ENCODE measurements around the gene CARD6.
A peak's percentile ranks its signal among the peaks of the same experiment; 100 is the strongest.

CARD6 gene

DNA sequence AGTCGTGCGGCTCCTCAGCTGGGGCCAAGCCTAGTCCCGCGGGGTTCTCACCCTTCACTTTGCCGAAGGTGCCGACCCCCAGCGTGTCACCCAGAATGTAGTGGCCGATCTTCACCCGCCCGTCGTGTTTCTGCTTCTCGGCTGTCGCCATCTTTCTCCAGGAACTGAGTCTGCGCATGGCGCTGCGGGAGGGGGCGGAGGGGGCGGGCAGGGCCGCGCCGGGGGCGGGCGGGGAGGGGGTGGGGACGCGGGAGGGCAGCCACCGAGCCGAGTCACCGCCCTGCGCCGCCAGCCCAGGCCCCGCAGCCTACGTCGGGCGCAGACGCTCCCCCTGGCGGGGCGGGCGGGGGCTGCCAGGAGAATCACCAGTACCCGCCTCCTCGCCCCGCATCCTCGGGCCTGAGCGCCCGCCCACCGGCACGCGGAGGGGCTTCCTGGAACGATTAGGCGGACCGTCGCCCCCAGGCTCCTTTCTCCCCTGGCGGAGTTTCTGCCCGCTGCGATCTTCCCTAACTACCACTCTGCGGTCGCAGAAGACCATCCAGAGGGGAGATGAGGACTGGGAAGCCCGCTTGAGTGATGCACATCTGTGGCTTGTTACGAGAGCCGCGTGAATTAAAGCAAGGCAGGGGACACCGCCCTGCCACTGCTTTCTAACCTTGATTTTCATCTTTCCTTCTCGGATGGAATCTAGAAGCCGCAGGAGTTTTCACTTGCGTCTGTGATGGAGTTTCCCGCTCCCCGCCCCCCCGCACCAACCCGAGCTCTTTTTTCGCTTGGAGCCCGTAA is 43.0 kb upstream of the CARD6 start, which contains the start of gene PRKAA1:
PRKAA1 (minus strand) TSS at position 363 of the 789 bp plus-strand sequence; CDS start at position 178, 185 bp downstream.
- ChIA-PET POLR2A (interaction anchor here (0.6 to 1.5 kb wide), 7 partner anchors 12 to 44 kb away, joined by 3 to 6 read pairs (median 3); partner anchors contain the start of gene RPL37), CTCF (interaction anchor here (0.6 kb wide), 1 partner anchor 44 kb away, joined by 3 read pairs; no protein-coding TSS in a partner anchor)
- peak; percentile 94 for TF ChIP-seq L3MBTL2 (conservative IDR thresholded peaks at IDR 0.05)
- no peak for TF ChIP-seq SP1 (IDR thresholded peaks at IDR 0.05)
- peak; percentile 90 for DNase-seq (ENCODE audit: extremely low spot score)

DNA sequence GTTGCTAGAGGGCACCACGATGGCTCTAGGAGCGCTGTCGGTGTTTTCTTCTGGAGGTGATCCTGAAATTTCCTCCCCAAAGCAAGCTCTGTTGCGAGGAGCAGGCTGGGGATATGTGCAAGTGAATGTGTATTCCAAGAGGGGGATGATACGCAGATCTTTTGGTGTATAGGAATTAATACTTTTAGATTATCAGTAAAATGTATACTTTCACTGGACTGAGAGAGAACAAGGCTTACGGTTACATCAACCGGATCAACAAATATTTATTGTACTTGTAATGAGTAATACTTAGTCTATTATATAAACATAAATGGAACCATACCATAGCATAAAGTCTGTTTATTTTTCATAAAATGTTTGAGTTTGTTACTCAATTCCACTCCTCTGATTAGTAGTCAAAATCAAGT is 42.4 kb upstream of the CARD6 start:
- CTCF ChIA-PET = interaction anchor here (0.6 kb wide), 1 partner anchor 45 kb away, joined by 3 read pairs; no protein-coding TSS in a partner anchor
- POLR2A ChIA-PET = interaction anchor here (0.7 to 1.5 kb wide), 6 partner anchors 12 to 44 kb away, joined by 3 to 4 read pairs (median 3); no protein-coding TSS in a partner anchor
- TF ChIP-seq L3MBTL2 (conservative IDR thresholded peaks at IDR 0.05) = no peak
- TF ChIP-seq, protein P1, sequence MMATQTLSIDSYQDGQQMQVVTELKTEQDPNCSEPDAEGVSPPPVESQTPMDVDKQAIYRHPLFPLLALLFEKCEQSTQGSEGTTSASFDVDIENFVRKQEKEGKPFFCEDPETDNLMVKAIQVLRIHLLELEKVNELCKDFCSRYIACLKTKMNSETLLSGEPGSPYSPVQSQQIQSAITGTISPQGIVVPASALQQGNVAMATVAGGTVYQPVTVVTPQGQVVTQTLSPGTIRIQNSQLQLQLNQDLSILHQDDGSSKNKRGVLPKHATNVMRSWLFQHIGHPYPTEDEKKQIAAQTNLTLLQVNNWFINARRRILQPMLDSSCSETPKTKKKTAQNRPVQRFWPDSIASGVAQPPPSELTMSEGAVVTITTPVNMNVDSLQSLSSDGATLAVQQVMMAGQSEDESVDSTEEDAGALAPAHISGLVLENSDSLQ (IDR thresholded peaks at IDR 0.05) = no peak
- TF ChIP-seq NFRKB (IDR thresholded peaks at IDR 0.05) = no peak
- TF ChIP-seq BHLHE40 (IDR thresholded peaks at IDR 0.05; ENCODE audit: borderline replicate concordance) = no peak
- no peak for DNase-seq (ENCODE audit: extremely low spot score)

GRCh38 chr5:40799258-40799657 is 41.9 kb upstream of the CARD6 start:
- TF ChIP-seq ELF4 (IDR thresholded peaks at IDR 0.05) (no peak), L3MBTL2 (conservative IDR thresholded peaks at IDR 0.05) (no peak), SP1 (IDR thresholded peaks at IDR 0.05) (no peak), FOXK2 (IDR thresholded peaks at IDR 0.05) (no peak), FOXA1 (IDR thresholded peaks at IDR 0.05) (no peak), BHLHE40 (IDR thresholded peaks at IDR 0.05; ENCODE audit: borderline replicate concordance) (no peak), ZNF384 (IDR thresholded peaks at IDR 0.05) (no peak), TARDBP (IDR thresholded peaks at IDR 0.05) (no peak), CTBP1 (IDR thresholded peaks at IDR 0.05; ENCODE audit: borderline replicate concordance) (no peak), FOXM1 (IDR thresholded peaks at IDR 0.05; ENCODE audit: borderline replicate concordance) (no peak), NFRKB (IDR thresholded peaks at IDR 0.05) (no peak)
- ChIA-PET POLR2A (interaction anchor here (1.0 to 1.5 kb wide), 2 partner anchors 11 to 45 kb away, joined by 3 read pairs; no protein-coding TSS in a partner anchor), CTCF (no interaction called here)
- no peak for DNase-seq (ENCODE audit: extremely low spot score)

GRCh38 chr5:40801771-40802562 is 39.2 kb upstream of the CARD6 start:
- no peak for DNase-seq (ENCODE audit: extremely low spot score)
- CTCF ChIA-PET = no interaction called here
- POLR2A ChIA-PET = interaction anchor here (0.9 to 1.0 kb wide), 3 partner anchors 27 to 33 kb away, joined by 3 to 4 read pairs (median 3); partner anchors contain the start of gene RPL37
- TF ChIP-seq HDGF (IDR thresholded peaks at IDR 0.05; ENCODE audit: borderline replicate concordance) (no peak), ZNF384 (IDR thresholded peaks at IDR 0.05) (no peak), SUZ12 (IDR thresholded peaks at IDR 0.05) (no peak), BHLHE40 (IDR thresholded peaks at IDR 0.05; ENCODE audit: borderline replicate concordance) (no peak), ELF4 (IDR thresholded peaks at IDR 0.05) (no peak), ARNT (IDR thresholded peaks at IDR 0.05) (no peak), NFRKB (IDR thresholded peaks at IDR 0.05) (no peak), CTBP1 (IDR thresholded peaks at IDR 0.05; ENCODE audit: borderline replicate concordance) (no peak), SP1 (IDR thresholded peaks at IDR 0.05) (no peak), L3MBTL2 (conservative IDR thresholded peaks at IDR 0.05) (no peak)
- TF ChIP-seq, protein P1 (IDR thresholded peaks at IDR 0.05) = no peak

DNA sequence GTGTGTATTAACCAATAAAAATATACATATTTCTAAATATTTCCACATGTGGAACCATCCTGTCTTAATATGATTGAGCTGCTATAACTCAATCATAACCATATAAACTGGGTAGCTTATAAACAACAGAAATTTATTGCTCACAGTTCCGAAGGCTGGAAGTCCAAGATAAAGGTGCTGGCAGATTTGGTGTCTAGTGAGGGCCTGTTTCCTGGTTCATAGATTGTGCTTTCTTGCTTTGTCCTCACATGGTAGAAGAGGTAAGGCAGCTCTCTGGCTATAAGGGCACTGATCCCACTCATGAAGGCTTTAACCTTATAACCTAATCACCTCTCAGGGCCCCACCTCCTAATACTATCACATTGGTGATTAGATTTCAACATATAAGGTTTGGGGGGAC is 29.0 kb upstream of the CARD6 start:
- DNase-seq (ENCODE audit: extremely low spot score) = no peak
- ChIA-PET CTCF (no interaction called here), POLR2A (interaction anchor here (0.8 kb wide), 1 partner anchor 23 kb away, joined by 3 read pairs; the partner anchor contains the start of gene RPL37)
- TF ChIP-seq NFRKB (IDR thresholded peaks at IDR 0.05) (no peak), ARNT (IDR thresholded peaks at IDR 0.05) (no peak), BHLHE40 (IDR thresholded peaks at IDR 0.05; ENCODE audit: borderline replicate concordance) (no peak), SUZ12 (IDR thresholded peaks at IDR 0.05) (no peak), SP1 (IDR thresholded peaks at IDR 0.05) (no peak), ZNF384 (IDR thresholded peaks at IDR 0.05) (no peak), LEF1 (IDR thresholded peaks at IDR 0.05; ENCODE audit: borderline replicate concordance) (no peak), HDGF (IDR thresholded peaks at IDR 0.05; ENCODE audit: borderline replicate concordance) (no peak), CTBP1 (IDR thresholded peaks at IDR 0.05; ENCODE audit: borderline replicate concordance) (no peak), ELF4 (IDR thresholded peaks at IDR 0.05) (no peak)

DNA sequence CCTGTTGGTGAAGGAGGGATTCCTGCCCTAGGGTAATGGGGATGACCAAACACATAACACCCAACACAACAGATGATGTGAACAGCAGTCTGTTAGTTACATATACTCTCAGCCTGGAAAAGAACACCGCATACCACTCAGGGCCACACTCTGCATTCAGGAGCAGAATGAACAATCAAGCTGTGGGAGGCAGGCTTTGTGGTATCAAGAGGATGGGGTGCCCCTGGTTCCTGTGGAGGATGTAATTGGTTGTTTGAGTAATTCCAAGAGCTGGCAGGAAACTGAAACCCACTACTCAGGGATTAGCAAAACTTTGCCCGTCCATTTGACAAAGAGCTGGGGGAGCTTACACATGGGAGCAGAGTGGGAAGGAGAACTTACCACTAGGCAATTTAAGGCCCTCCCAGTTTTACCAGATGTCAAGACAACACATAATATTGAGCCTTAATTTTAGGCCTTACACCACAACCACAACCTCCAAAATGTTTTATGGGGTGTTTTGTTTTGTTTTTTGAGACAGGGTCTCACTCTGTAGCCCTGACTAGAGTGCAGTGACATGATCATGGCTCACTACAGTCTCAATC is 27.4 kb upstream of the CARD6 start:
- TF ChIP-seq ELF4 (IDR thresholded peaks at IDR 0.05) (no peak), HDGF (IDR thresholded peaks at IDR 0.05; ENCODE audit: borderline replicate concordance) (no peak), CTBP1 (IDR thresholded peaks at IDR 0.05; ENCODE audit: borderline replicate concordance) (no peak), FOXM1 (IDR thresholded peaks at IDR 0.05; ENCODE audit: borderline replicate concordance) (no peak), ARNT (IDR thresholded peaks at IDR 0.05) (no peak), L3MBTL2 (conservative IDR thresholded peaks at IDR 0.05) (no peak), ZNF384 (IDR thresholded peaks at IDR 0.05) (no peak), TARDBP (IDR thresholded peaks at IDR 0.05) (no peak), FOXA1 (IDR thresholded peaks at IDR 0.05) (no peak), NFRKB (IDR thresholded peaks at IDR 0.05) (no peak), LEF1 (IDR thresholded peaks at IDR 0.05; ENCODE audit: borderline replicate concordance) (no peak), SUZ12 (IDR thresholded peaks at IDR 0.05) (no peak), BHLHE40 (IDR thresholded peaks at IDR 0.05; ENCODE audit: borderline replicate concordance) (no peak)
- TF ChIP-seq, protein P1 (IDR thresholded peaks at IDR 0.05) = no peak
- POLR2A ChIA-PET = interaction anchor here (0.9 kb wide), 1 partner anchor 16 kb away, joined by 3 read pairs; no protein-coding TSS in a partner anchor
- no peak for DNase-seq (ENCODE audit: extremely low spot score)
- CTCF ChIA-PET = interaction anchor here (0.6 kb wide), 1 partner anchor 75 kb away, joined by 3 read pairs; no protein-coding TSS in a partner anchor
